Chondrocyte (in vitro differentiated cells): Measurements from ENCODE around the gene CPT2. TPM values are rescaled to one million over a fixed set of nuclear protein-coding genes. Genes with fewer than 3 reads are reported as not detected.

Source experiments
- DNase-seq: peaks from one replicate; pipeline ENCODE4 v3.0.0; 2021; ENCODE audit warnings: mixed read lengths, low spot score
- H3K27ac Mint-ChIP-seq: one replicate; pipeline ENCODE4 v1.8.0; 2021; ENCODE audit warnings: mild to moderate bottlenecking, moderate library complexity, mixed read lengths; ENCODE audit not compliant: unreplicated experiment
- H3K27me3 Mint-ChIP-seq: 2 replicates; pipeline ENCODE4 v1.8.0; 2021; ENCODE audit warnings: low read depth, mixed read lengths
- H3K36me3 Mint-ChIP-seq: 2 replicates; pipeline ENCODE4 v1.8.0; 2021; ENCODE audit warnings: low read depth, mixed read lengths
- H3K4me1 Mint-ChIP-seq: 2 replicates; pipeline ENCODE4 v1.8.0; 2021; ENCODE audit warnings: low read depth, mild to moderate bottlenecking, mixed read lengths
- H3K4me3 Mint-ChIP-seq: one replicate; pipeline ENCODE4 v1.8.0; 2021; ENCODE audit warnings: mild to moderate bottlenecking, moderate library complexity, mixed read lengths; ENCODE audit not compliant: unreplicated experiment
- H3K9me3 Mint-ChIP-seq: 2 replicates; pipeline ENCODE4 v1.8.0; 2021; ENCODE audit warnings: low read depth, mixed read lengths
- CTCF ChIP-seq: fragments of 200-600 bp; sonication (generic); IDR thresholded peaks from 2 replicates; pipeline ENCODE4 v1.5.0; 2021; ENCODE audit warnings: antibody characterized with exemption, mild to moderate bottlenecking, moderate library complexity
- total RNA-seq: library from RNA; stranded (reverse); gene quantifications from 3 replicates; pipeline ENCODE4 v1.2.1, GENCODE V29; 2021

The CPT2 gene
- total RNA-seq, 1 donor from 2014 or later: 11.0 TPM

- Mint-ChIP-seq H3K36me3 (no peaks in the 10 kb centered on the region), H3K4me1 (no peaks in the 10 kb centered on the region), H3K9me3 (no peaks in the 10 kb centered on the region), H3K27me3 (no peaks in the 10 kb centered on the region), H3K4me3 (no peak overlapping the region), H3K27ac (no peak overlapping the region)
- DNase-seq: no peak
- no peak for TF ChIP-seq CTCF
Observed at GRCh38 chr1:53187401-53187800, 9.2 kb upstream of the CPT2 start.

GRCh38 chr1:53188099-53188498, 8.5 kb upstream of the CPT2 start:
- H3K4me1 Mint-ChIP-seq: no peaks in the 10 kb centered on the region
- no peak for TF ChIP-seq CTCF
- no peaks in the 10 kb centered on the region for H3K27me3 Mint-ChIP-seq
- H3K4me3 Mint-ChIP-seq: no peak overlapping the region
- H3K36me3 Mint-ChIP-seq: no peaks in the 10 kb centered on the region
- H3K9me3 Mint-ChIP-seq: no peaks in the 10 kb centered on the region
- no peak overlapping the region for H3K27ac Mint-ChIP-seq
- DNase-seq: no peak

GRCh38 chr1:53189061-53189460, 7.6 kb upstream of the CPT2 start:
- H3K4me1 Mint-ChIP-seq: no peaks in the 10 kb centered on the region
- TF ChIP-seq CTCF: no peak
- H3K4me3 Mint-ChIP-seq: no peak overlapping the region
- H3K36me3 Mint-ChIP-seq: no peaks in the 10 kb centered on the region
- no peak for DNase-seq
- H3K27me3 Mint-ChIP-seq: no peaks in the 10 kb centered on the region
- no peaks in the 10 kb centered on the region for H3K9me3 Mint-ChIP-seq
- H3K27ac Mint-ChIP-seq: no peak overlapping the region

GRCh38 chr1:53190210-53190611, 6.4 kb upstream of the CPT2 start:
- no peak for DNase-seq
- H3K36me3 Mint-ChIP-seq: no peaks in the 10 kb centered on the region
- peak; percentile 47 for TF ChIP-seq CTCF
- H3K4me3 Mint-ChIP-seq: no peak overlapping the region
- H3K27me3 Mint-ChIP-seq: no peaks in the 10 kb centered on the region
- no peaks in the 10 kb centered on the region for H3K4me1 Mint-ChIP-seq
- no peak overlapping the region for H3K27ac Mint-ChIP-seq
- H3K9me3 Mint-ChIP-seq: no peaks in the 10 kb centered on the region

GRCh38 chr1:53195246-53196016, 1.2 kb upstream of the CPT2 start:
- TF ChIP-seq CTCF: no peak
- Mint-ChIP-seq H3K4me3 (peak overlapping the region; percentile 97), H3K4me1 (peaks cover 23% of the 10 kb centered on the region), H3K27ac (no peak overlapping the region), H3K9me3 (no peaks in the 10 kb centered on the region), H3K27me3 (no peaks in the 10 kb centered on the region), H3K36me3 (no peaks in the 10 kb centered on the region)
- no peak for DNase-seq
